GM21367 (cell line): Measurements from ENCODE around the gene UBA7.
"Not testable (repeated sequence)": the region's sequence is repeated elsewhere in the genome, so short reads cannot be mapped to it uniquely, and the experiment has no call there.

Experiments
- ATAC-seq: cut with Tn5 transposase; IDR thresholded peaks from one replicate; pipeline ENCODE4 v1.9.1; 2021; ENCODE audit not compliant: unreplicated experiment

Gene UBA7

GRCh38 chr3:49813497-49814174 lies at the start of gene UBA7:
Gene UBA7 (minus strand): TSS chr3:49813953. CDS start chr3:49813787, 166 bp downstream.
- no peak for ATAC-seq

- no peak for ATAC-seq
Measured at GRCh38 chr3:49859576-49860305, 46.0 kb upstream of the UBA7 start.

DNA sequence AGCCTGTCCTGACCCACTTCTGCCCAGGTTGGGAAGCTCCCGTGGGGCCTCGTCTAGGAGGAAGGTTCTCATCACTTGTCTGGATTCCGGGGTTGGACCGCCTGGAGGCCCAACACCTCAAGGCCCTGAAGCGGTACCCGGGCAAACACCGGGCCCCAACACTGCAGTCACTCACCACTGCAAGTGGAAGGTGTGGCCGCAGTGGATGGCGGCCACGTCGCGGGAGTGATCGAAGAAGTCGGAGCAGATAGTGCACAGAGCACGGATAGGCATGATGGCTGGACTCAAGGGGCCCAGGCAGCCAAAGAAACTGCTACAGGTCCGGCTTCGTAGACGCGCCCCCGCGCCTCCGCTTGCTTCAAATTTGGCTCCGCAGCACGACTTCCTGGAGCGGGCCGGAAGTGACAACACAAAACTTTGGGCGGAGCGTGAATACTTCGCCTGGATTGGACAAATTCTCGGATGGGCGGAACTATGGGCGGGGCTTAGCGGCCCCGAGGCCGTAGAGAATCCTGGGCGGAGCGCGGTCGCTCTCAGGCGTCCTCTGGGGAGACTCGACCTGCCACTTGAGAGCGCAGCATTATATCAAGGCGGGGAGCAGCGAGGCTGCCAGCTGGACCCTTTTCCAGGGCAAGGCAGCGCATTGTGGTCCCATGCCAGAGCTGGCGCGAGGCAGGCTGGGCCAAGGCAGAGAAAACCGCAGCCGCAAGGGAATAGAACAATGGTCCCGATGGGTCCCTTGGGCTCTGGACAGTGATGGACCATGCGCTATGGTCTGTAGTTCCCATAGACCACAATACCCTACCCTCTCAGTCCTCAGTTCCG lies 42.6 kb upstream of the UBA7 start, which contains the start of gene TRAIP:
TRAIP (minus strand) TSS at position 384 of the 825 bp plus-strand sequence; CDS start at position 273, 111 bp downstream.
- ATAC-seq: peak; percentile 91

DNA sequence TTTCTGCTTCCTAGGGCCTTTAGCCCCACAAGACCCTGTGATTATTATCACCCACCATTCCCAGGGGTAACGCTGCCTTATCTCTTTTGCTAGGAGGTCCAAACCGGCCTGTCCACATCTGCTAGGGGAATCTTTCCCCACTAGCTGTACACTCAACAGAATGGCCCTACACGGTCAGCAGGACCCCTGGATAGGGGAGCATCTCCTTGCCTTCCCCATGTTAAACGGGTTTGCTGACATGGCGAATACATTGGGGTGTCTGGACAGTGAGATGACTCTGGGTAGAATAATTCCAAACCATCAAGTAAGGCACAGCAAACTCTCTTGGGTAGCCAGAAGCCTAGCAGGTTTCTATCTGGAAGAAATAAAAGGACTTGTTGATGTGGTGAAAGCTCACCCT lies 41.9 kb upstream of the UBA7 start:
- no peak for ATAC-seq

DNA sequence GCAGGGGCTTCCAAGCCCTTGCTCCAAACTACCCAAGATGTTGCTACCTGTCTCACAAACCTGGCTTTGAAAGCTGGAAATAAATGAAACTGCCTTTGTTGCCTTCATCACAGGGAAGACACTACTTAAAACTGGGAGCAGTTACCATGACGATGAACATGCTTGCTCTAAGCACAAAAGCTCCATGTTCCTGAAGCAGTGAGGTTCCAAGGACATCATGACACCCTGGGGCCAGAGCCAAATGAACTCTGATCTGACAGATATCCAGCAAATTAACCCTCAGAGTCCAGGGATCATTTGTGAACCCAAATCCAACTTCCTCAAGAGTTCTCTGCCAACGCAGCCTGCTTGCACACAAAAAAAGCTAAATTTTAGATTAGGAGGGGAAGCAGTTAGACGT lies 31.9 kb upstream of the UBA7 start:
- no peak for ATAC-seq

DNA sequence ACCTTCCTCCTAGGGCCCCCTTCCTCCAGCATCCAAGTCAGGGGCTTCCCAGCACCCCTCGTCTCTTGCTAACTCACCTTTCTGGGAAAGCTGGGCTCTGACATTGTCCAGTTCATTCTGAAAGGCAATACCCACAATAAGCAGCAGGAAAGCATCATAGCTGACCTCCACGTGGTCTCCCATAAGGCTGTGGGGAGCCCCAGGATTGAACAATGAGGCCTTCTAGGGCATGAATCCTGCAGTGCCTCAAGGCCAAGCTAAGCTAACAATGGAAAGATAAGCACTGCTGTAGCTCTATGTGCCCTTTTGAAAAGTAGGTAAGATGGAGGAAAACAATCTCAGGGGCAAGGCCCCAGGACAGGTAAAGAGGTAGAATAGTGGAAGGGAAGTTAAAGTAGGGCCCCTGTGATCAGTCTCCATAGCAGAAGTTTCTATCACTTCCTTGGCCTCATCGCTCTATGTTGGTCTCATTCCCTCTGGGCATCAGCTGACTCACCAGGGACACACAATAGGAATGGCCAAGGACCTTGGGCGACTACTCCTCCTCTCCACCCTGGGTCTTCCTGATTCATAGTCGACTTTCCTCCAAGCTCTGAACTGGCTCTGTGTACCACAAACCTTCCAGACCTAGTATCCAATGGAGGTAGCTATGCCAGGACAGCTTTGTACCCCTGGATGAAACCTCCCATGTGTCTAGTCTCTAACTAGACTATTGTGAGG lies 30.9 kb upstream of the UBA7 start:
- no peak for ATAC-seq

DNA sequence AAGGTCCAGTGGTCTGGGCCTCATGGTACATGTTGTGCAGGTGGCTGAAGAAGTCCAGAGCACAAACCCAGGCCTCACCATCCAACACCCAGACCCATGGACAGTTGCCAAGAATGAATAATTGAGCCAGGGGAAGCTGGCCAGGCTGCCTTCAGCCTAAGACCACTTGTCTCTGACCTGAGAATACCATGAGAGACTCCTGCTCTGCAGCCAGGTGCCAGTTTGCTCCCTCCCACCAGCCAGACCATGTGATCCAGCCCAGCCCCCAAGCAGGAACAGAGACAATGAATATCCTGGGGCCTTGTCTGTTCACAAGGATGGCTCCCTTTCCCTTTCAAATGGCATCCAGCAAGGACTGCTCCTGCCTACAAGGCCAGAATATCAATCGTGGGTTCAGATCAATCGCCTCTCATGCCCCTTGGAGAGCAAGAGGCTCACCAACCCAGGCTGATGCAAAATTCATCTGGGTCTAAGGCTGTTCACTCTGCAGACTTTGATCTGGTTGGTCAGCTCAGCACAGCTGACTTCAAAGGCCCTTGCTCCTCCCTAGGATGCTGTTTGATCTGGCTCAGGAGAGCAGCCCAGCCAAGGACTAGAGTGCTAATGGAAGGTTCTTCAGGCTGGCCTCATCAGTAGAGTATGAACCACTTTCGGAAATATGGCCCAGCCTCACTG lies 29.2 kb upstream of the UBA7 start:
- ATAC-seq: no peak

- no peak for ATAC-seq
Measured at GRCh38 chr3:49841806-49842205, 28.1 kb upstream of the UBA7 start.

DNA sequence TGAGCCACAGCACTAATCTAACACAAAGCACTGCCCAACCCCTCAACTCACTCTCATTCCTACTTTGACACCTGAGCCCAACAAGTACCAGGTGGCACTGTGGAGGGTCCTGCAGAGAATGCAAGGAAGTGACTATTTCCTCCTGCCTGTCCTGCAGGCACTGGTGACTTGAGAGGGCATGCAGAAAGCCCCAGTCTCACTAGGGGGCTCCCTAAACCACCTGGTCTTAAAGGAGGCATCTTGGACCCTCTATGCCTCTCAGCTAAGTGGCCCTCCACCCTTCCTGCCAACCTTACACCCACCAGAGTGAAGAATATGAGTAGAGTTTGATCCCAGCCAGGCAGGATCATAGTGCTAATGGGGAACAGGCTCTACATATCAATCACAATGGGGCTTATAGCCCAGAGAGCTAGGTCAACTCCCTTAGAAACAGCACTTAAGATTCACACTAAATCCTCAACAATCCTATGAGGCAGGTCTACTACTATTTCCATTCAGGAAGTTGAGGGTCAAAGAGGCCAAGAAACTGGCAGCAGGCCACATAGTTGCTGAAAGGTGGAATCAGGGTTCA lies 27.5 kb upstream of the UBA7 start:
- no peak for ATAC-seq

- no peak for ATAC-seq
Measured at GRCh38 chr3:49840388-49840787, 26.6 kb upstream of the UBA7 start.

DNA sequence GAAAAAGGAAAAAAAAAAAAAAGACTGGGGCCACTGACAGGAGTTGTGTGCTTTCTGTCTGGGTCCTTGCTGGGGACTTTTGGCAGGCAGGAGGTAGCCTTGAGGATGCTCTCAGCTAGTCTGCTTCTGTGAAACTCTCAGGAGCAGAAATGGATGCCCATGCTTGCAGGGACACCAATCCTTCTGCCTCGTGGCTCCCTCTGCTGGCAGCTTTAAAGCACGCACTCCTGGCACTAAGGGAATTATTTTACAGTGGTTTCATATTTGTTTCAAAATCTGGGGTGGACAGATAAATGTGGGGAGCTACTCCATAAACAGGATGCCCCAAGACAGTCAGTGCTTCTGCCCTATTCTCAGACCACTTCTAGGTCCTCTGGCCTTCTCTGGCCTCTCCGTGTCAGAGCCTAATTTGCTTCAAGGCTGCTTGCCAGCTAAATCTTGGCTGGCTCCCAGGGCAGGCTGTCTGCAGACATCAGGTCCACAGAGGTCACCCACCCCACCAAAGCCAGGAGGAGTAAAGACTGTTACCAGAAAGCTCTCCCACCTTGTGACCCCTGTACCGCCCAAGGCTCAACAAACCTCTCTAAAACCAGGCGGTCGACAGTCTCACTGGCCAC lies 25.5 kb upstream of the UBA7 start:
- ATAC-seq: no peak

- no peak for ATAC-seq
Measured at GRCh38 chr3:49831341-49831740, 17.6 kb upstream of the UBA7 start.

- no peak for ATAC-seq
Measured at GRCh38 chr3:49826016-49826415, 12.3 kb upstream of the UBA7 start.

DNA sequence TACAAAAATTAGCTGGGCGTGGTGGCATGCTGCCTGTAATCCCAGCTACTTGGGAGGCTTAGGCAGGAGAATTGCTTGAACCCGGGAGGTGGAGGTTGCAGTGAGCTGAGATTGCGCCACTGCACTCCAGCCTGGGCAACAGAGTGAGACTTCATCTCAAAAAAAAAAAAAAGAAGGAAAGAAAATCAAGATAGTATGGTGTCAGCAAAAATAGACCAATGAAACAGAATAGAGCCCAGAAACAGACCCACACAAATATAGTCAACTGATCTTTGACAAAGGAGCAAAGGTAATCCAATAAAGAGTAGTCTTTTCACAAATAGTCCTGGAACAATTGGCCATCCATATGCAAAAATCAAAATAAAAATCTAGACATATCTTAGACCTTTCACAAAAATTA lies 9.4 kb upstream of the UBA7 start:
- not testable (repeated sequence) for ATAC-seq

DNA sequence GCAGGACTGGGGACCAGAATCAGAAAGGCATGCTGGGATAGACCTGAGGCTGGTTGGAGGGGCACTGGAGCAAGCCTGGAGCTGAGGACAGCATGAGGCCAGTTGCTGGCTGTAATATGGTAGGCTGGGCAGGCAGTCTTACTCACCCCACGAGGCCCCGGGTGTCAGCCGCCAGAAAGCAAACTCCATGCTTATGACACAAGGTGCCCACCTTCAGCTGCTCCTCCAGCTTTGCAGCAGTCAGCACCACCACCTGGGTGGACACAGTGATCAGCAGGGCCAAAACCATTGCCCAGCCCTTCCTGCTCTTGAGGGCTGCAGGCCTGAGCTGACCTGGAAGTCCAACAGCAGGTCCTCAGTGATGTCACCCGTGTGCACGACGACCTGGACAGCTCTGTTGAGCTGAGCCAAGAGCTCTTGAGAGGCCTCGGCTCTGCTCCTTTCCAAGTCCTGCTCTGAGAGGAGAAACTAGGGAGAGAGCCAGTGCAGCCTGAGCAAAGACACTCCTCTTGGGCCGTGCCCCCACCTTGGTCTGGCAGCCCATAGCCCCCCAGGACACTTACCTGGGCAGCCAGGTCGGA lies 747 bp downstream of the UBA7 start:
- ATAC-seq: no peak

DNA sequence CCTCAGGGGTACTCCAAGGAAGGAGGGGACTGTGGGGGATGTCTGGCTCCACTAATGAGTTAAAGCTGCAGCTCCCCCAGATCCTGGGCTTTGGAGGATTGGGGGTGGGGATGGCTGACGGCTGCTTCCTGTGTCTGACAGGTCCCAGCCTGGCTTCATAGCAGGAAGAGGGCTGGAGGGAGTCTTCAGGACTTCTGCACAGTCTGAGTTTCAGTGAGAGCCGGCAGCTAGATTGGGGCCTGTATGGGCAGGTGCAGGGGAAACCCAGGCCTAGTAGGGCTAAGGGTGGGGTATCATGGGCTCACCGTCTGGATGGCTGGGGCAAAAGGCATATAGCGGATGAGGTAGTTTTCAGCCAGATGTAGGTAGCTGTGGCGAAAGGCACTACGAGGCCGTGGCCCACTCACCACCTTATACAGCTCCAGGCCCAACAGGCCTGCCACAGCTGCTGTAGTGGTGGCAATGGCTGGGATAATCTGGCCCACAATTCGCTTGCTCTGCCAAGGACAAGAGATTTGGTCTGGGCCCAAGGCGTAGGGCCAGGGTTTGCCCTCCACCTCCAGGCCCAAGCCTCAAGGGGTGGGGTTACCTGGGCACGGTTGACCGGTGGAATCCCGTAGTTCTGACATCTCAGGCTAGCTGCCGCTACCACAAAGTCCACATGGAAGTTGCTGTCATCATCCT lies 6.2 kb downstream of the UBA7 start:
- ATAC-seq: no peak

DNA sequence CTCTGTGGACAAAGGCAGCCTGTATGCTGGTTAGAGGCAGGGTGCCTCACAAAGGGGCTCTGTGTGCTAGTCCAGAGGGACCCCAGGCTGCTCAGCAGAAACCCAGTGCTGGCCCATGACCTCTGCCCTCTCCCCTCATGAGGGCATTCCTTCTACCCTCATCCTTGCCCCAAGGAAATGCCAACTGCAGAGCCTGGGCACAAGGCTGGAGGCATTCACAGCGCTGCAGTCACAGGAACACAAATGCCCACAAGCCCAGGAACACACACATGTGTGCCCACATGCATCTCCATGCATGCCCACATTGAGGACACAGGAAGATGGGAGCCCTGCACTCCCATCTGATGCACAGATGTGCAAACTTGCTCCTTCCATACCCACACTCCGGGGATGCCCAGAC lies 6.9 kb downstream of the UBA7 start:
- no peak for ATAC-seq

DNA sequence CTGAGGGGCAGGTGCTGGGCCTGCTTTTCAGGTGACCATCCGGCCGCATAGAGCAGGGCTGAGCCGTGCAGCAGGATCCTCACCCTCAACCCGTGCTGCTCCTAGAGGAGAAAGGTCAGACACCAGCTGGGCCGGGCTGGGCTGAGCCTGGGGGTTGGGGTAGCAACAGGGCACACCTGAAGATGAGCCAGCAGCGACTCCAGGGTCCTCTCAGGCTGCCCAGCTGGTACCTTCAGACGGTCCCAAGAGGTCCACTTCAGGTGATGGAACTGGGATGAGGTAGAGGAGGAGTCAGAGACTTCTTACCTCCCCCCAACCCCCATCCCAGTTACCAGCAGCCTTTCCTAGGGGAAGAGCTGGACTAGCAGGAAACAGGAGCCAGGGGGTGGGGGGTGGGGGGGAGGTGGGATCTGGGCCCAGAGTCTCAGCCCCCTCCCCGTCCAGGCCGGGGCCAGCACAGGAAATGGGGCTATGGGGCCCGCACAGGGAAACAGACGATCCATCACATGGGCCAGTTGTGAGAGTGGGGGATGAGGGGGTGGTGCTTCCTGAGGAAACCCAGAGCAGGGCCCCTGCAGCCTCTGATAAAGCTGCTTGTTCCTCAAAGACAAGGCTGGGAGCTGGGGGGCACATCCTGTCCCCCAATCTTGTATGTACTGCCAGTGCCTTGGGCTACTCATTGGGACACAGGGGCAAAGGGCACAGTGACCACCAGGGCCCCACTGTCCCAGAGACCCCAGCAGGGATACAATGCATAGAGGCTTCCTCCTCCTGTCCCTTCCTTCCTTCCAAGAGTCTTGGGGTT lies 7.7 kb downstream of the UBA7 start:
- no peak for ATAC-seq
